CD4-positive, alpha-beta T cell treated with Interleukin-1 beta for 1 hour (primary cell): ENCODE results near the gene COBLL1.

Experiments
- DNase-seq, 2 donors: peaks; one replicate each; pipeline ENCODE4 v3.0.0-alpha.2; 2020 to 2022

Gene COBLL1

DNA sequence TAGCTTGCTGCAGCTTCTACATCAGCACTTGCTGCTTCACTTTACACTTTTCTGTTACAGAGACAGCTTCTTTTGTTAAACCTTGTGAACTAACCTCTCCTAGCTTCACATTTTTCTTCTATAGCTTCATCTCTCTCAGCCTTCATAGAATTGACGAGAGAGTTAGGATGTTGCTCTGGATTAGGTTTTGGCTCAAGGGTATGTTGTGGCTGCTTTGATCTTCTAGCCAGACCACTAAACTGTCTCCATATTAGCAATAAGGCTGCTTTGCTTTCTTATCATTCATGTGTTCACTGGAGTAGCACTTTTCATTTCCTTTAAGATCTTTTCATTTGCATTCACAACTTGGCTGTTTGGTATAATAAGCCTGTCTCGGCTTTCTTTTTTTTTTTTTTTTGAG lies 174.1 kb downstream of the COBLL1 start:
- no peak for DNase-seq

DNA sequence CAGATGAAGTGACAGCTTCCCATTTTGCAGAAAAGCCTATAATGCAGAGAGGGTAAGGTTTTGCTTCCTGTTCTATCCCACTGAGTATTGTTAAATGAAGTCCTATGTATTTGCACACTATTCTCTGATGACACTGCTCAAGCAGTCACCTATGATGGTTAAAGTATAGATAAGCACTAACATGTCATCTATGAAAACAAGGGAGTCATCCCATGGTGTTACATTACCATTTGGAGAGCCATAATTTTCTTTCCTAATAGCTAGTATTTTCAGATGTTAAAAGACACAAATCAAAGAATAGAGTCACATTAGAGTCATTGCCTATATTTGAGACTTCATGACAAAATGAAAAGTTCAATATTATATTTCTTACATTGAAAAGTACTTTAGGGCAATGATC lies 177.6 kb downstream of the COBLL1 start:
- DNase-seq = no peak

DNA sequence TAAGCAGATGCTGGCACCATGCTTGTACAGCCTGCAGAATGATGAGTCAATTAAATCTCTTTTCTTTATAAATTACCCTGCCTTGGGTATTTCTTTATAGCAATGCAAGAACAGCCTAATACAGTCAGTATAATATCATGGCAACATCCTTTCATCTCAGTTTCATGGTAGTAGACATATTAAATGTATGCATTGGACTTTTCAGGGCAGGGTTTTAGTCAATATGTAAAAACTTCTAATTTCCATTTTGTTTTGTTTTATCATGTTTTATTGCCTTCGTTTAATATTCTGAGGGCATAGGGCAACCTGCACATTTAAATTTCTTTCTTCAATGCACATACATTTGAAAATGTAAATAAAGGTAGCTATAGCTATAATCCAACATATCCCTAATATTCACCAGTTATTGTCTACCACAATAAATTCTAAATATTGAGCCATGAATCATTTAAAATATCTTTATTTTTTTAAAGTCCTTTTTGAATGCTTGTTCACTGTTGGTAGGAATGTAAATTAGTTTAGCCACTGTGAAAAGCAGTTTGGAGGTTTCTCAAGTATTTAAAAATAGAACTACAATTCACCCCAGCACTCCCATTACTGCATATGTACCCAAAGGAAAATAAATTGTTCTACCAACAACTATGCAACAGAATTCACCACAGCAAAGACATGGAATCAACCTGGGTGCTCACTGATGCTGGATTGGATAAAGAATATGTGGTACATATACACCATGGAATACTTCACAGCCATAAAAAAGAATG lies 178.6 kb downstream of the COBLL1 start:
- no peak for DNase-seq

DNA sequence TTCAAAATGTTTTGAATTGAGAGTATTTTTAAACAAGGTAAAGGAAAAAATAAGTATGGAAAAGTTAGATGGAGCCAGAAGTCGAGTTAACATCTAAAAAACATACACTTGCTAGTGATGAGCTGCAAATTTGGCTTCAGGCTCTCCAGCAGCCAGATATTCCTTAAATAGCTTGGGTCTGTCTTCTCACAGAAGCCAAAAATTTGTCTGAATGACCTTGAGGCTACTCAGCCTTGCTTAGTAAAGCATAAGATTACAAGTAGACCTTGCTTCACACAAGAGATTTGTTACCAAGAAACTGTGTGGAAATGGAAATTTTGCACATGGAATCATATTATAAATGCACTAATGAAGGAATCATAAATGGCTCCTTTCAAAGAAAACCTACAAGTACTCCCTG lies 179.6 kb downstream of the COBLL1 start:
- no peak for DNase-seq

DNA sequence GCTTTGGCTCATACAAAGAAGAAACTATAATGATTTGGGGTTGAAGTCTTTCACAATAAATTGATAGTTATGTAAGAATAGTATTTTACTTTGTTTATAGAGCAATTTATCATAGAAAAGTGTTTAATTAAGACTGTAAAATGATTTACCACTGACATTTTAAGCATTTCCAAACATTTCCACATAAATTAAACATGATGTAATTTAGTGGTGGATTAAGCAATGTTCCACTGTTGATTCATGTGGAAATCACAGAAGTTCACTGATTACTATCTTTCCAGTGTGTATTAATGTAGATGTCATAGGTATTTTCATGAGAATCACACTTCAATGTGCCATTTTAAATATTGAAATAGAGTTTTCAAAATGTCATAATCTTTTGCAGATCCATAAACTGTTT lies 180.3 kb downstream of the COBLL1 start:
- DNase-seq = no peak

DNA sequence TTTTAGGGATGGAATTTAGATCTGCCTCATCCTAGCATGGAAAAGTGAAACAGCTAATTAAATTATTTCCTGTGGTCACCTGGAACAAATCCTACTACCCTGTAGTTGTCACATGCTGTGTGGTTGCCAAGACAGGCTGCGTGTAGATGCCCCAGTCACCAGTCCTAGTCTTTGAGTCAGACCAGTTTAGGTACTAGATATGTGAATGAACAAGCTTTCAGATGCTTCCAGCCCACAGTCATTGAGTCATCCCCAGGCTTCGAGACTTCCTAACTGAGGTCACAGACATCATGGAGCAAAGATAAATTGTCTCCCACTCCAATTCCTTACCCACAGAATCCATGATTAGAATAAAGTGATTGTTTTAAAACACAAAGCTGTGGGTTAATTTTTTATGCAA lies 184.5 kb downstream of the COBLL1 start:
- no peak for DNase-seq

DNA sequence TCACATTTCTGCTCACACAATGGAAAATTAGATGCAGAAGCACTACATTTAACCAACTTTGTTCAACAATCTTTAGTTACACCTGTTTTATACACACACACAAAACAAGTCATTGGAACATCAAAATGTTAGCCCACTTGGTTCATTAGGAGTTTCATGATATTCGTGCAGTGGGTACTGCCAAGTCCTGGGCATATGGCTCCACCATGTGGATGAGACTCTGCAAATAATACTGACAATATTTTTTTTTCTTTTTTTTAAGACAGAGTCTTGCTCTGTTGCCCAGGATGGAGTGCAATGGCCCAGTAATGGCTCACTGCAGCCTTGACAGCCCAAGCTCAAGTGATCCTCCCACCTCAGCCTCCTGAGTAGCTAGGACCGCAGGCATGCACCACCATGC lies 185.9 kb downstream of the COBLL1 start:
- no peak for DNase-seq

DNA sequence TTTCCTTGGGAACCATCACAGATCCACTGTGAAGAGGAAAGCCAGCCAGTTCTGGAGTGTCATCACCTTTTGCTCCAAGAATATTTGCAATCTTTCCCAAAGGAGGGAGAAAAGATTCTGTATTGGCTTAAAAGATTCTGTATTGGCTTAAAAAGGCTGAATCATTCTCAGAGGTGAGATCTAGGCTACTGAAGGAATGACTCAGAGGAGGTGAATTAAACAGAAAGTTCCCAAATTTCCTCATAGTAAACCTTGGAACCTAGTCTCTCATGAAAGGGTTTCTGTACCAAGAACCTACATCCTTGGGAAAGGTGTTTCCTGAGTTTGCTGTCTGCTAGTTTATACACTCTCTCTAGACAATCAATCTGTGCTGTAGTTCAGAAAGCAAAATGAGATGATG lies 186.3 kb downstream of the COBLL1 start:
- no peak for DNase-seq

DNA sequence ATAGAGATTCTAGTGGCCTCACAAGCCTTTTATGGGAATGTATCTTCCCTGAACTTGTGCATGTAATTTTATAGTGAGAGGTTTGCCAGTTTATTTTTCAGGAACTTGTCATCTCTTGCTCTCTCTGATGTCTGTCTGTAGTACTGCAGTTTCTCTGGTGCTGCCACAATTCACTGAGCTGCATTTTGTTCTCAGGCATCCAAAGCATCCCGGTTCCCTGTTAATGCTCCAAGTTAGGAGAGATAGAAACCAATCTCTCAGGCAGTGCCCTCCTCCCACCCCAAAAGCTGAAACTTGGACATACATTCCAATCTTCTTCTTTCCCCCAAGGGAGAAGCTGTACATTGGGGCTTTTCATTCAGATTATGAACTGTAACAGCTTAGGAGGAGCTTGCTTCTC lies 190.3 kb downstream of the COBLL1 start:
- DNase-seq = no peak

DNA sequence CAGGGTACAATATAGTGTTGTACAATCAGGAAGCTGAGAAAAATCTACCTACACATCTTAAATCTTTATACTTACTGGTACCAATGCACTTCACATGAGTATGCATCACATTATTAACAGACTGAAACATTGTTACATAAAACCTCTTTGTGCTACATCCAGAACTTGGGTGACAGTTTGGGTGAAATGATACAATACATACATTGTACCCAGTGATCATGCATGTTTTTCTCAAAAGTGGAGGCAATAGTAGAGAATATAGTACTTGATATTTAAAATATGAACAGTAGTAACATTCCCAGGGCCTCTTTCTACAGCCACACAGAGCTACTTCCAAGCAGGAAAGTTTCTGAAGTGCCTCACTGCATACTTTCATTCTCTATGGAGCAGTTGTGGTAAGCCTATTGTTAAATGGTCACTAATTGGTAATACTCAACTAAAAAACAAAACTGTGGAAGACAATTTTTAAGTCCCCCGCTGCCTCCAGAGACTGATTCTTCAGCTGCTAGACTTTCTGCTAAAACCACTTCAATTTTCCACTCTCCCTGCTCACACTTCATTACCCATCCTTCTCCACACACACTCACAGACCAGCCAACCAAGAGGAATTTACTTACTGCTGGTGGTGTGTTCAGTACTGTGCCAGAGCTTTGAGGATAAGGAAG lies 197.5 kb downstream of the COBLL1 start:
- DNase-seq = no peak

DNA sequence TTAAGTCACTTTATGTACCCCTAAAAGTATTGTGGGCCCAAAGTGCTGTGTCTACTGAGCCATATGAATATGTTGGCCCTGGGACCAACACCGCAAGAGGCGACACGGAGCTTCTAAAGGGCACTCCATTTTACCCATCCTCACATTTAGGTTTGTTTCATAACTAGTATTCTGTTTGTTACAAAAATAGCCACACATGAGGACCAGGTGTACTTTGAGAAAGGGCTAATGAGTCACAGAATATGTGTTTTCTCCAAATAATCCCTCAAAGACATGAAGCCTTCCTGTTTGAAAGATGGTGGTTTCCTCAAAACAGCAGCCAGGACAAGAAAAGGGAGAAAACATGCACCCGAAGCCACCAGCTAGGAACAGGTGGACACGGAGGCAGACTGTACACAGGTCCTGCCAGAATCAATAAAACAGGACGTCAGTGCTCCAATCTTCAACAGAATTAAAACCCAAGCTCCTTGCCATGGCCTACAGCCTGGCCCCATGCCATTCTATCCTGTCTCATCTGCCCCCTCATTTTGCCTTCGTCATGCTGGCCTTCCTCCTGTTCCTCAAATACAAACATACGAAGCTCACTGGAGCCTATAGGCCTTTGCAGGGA lies 198.6 kb downstream of the COBLL1 start:
- DNase-seq = no peak

DNA sequence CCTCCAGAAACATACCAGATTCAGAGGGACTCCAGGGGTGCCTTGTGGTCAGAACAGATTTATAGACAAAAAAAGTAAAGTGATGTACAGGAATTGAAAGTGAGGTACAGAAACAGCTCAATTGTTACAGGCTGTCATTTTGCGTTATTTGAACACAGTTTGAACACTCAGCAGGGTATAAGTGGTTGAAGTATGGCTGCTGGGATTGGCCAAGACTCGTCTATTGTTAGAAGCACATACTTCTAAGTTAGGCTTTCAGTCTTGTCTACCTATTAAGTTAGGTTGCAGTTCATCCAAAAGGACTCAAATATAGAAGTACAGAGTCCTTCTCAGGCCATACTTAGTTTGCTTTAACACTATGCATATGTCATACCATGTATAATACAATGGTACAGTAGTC lies 199.4 kb downstream of the COBLL1 start:
- DNase-seq = no peak
